ENCODE measurements around the gene CD2BP2. TPM values are rescaled to one million over a fixed set of nuclear protein-coding genes. Genes with fewer than 3 reads are reported as not detected.

CD2BP2 gene
- total and polyA plus RNA-seq, 9 of the 15 experiments (the other 6 are each of a cell fraction or from before 2014, with no cell fraction given), result 3.9 to 51.1 (median 32.8) TPM

GRCh38 chr16:30381291-30382041 is 26.4 kb upstream of the CD2BP2 start (continued):
- TF ChIP-seq KDM1A (IDR thresholded peaks at IDR 0.05), result peak; percentile 22 to 24; a peak in 2 of 4 replicates
- TF ChIP-seq BCL6 (CRISPR knock-in tag; IDR thresholded peaks at IDR 0.05), result no peak
- no peak for TF ChIP-seq ETV6 (IDR thresholded peaks at IDR 0.05; ENCODE audit: borderline replicate concordance in 1 of 2, low read depth in 2 of 2, low read length in 1 of 2)
- TF ChIP-seq ETV6 (CRISPR knock-in tag; IDR thresholded peaks at IDR 0.05; ENCODE audit: borderline replicate concordance), result no peak
- TF ChIP-seq AFF1 (IDR thresholded peaks at IDR 0.05; ENCODE audit: low read depth in 1 of 2, partially characterized antibody in 2 of 2), result no peak
- no peak for TF ChIP-seq SMAD2 (IDR thresholded peaks at IDR 0.05; ENCODE audit: low read depth, low read length)
- TF ChIP-seq RBM39 (optimal IDR thresholded peaks at IDR 0.05; ENCODE audit: low read depth, low read length), result no peak
- TF ChIP-seq ZMIZ1 (IDR thresholded peaks at IDR 0.05; ENCODE audit: low read depth in 2 of 2, low read length in 2 of 2), result 0 out of 4 replicates have a peak, but pooled peaks of 1 of the 2 experiments have one; percentile 18
- TF ChIP-seq TFAP4 (CRISPR knock-in tag; IDR thresholded peaks at IDR 0.05; ENCODE audit: borderline replicate concordance), result peak; percentile 93
- TF ChIP-seq ZFP30 (CRISPR knock-in tag; IDR thresholded peaks at IDR 0.05; ENCODE audit: borderline replicate concordance), result no peak
- no peak for TF ChIP-seq ETS2 (tag; IDR thresholded peaks at IDR 0.05; ENCODE audit: borderline replicate concordance, poor library complexity, severe bottlenecking)
- no peak for TF ChIP-seq HIVEP1 (CRISPR knock-in tag; IDR thresholded peaks at IDR 0.05)
- TF ChIP-seq SAFB2 (IDR thresholded peaks at IDR 0.05; ENCODE audit: borderline replicate concordance, low read depth, low read length, severe bottlenecking), result no peak
- no peak for TF ChIP-seq PKNOX1 (IDR thresholded peaks at IDR 0.05)
